ENCODE data around the gene TPD52L2.

TPD52L2 gene

DNA sequence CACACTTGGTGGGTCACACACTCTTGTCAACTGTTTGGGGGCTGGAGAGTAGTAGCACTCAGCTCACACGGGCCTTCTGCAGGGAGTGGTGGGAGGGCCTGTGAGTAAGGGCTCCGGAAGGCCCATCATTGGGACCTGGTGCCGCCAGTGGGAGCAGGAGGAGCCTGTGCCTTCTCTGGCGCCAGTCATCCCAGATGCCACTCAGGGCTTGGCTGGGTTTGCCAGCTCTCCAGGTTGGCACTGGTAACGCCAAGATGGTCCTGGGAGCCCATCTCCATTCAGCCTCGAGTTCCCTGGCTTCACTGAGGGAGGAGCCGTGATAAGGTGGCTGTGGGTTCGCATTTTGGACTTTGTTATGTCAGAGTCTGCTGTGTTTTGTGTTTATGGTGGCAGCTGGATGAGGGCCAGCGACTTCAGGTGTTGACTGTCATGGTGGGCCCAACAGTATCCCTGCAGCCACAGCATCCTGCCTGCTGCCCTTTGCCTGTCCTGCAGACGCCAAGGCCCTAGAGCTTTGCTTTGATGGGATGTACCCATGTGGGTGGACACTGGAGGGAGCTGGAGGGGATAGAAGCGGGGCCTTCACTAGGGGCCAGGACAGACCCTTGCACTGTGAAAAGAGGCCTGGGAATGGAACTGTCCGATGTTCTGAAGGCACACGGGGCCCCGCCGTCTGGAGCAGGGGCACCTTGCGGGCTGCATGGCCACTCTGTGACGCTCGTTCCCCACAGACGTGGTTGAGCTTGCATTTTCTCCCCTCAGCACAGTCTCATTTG lies 16.6 kb downstream of the TPD52L2 start:
- Histone ChIP-seq H3K36me3 (ENCODE audit: control insufficient read depth, insufficient read depth, low read length) (peaks cover 39% of the 10 kb centered on the region), H3K4me3 (replicated peaks; ENCODE audit: low read depth, low read length) (no peak overlapping the region), H3K27me3 (replicated peaks; ENCODE audit: control insufficient read depth, insufficient read depth, low read length) (no peaks in the 10 kb centered on the region)
- DNase-seq (ENCODE audit: extremely low read depth, insufficient read length): no peak
- TF ChIP-seq CTCF (IDR thresholded peaks at IDR 0.05; ENCODE audit: insufficient read depth, low read length, poor library complexity, severe bottlenecking): no peak

DNA sequence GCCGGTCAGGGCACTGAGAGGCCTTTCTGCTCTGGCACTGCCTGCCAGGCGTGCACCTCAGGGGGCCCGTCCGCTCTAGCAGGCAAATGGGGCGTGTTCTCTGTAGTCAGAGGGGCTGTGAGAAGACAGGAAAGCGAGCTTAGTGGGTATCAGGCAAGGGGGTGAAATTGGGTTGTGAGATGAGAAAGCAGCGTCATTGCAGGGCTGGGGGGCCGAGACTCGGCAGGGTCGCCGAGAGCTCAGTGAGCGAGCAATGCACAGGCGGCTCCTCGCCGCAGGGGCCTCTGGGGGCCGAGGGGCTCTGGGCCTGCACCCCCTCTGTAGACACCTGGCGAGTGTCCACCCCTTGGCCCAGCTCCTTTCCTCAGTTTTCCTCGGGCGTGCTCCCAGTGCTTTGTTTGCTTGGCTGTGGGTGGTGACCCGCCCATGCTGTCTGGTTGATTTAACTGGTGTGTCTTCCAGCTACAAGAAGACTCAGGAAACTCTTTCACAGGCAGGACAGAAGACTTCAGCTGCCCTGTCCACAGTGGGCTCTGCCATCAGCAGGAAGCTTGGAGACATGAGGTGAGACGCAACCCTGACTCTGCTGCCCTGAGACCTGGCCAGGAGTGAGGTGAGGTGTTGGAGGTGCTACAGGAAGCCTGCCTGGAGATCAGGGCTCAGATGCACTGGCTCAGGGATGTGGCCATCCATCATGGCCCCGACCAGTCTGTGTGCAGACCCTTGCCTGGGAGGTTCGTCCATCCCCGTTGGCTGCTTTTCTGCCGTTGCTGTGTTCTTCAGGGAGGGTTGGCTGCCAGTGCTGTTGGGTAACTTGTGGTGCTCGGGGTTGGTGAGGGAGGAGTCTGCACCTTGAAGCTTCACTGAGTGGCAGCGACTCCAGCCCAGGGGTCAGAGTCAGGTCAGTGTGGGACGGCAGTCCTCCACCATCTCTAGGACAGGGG lies 17.5 kb downstream of the TPD52L2 start:
- Histone ChIP-seq H3K36me3 (ENCODE audit: control insufficient read depth, insufficient read depth, low read length) (peaks cover 39% of the 10 kb centered on the region), H3K27me3 (replicated peaks; ENCODE audit: control insufficient read depth, insufficient read depth, low read length) (no peaks in the 10 kb centered on the region), H3K4me3 (replicated peaks; ENCODE audit: low read depth, low read length) (no peak overlapping the region)
- TF ChIP-seq CTCF (IDR thresholded peaks at IDR 0.05; ENCODE audit: insufficient read depth, low read length, poor library complexity, severe bottlenecking): no peak
- DNase-seq (ENCODE audit: extremely low read depth, insufficient read length): no peak

GRCh38 chr20:63883201-63883593 lies 18.1 kb downstream of the TPD52L2 start:
- Histone ChIP-seq H3K36me3 (ENCODE audit: control insufficient read depth, insufficient read depth, low read length) (peaks cover 40% of the 10 kb centered on the region), H3K27me3 (replicated peaks; ENCODE audit: control insufficient read depth, insufficient read depth, low read length) (no peaks in the 10 kb centered on the region), H3K4me3 (replicated peaks; ENCODE audit: low read depth, low read length) (no peak overlapping the region)
- DNase-seq (ENCODE audit: extremely low read depth, insufficient read length): no peak
- TF ChIP-seq CTCF (IDR thresholded peaks at IDR 0.05; ENCODE audit: insufficient read depth, low read length, poor library complexity, severe bottlenecking): no peak

DNA sequence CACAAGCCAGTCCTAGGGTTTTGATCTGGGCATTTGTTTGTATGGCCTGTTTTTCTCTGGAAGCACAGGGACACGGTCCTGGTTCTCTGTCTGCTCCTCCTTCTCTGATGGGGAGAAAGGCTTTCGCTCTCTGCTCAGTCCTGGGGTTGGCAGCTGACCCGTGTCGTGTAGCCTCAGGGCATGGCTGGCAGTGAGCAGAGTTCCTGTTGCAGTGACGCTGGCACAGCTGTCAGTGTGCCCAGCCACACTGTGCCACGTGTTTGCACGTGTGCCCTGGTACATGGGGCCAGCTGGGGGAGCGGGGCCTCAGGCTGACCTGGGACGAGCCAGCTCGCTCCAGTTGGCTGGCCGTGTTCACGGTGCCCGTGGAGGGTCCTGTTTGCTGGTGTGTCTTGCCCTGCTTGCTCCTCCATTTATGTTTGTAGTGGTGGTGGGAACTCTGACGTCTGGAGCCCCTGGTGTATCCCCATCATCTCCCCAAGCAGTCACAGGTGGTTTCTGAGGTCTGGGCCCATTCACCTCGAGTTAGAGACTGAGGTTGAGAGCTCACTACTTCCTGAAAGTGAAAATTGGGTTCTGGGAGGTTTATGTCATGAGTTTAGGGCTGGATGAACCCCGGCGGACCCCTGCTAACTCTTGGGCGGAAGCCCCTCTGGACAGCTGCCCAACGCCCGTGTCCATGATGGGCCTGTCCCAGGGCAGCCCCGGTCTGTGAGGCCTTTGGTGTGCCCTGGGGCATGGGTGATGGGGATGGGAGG lies 19.6 kb downstream of the TPD52L2 start:
- Histone ChIP-seq H3K4me3 (replicated peaks; ENCODE audit: low read depth, low read length) (no peak overlapping the region), H3K27me3 (replicated peaks; ENCODE audit: control insufficient read depth, insufficient read depth, low read length) (no peaks in the 10 kb centered on the region), H3K36me3 (ENCODE audit: control insufficient read depth, insufficient read depth, low read length) (peaks cover 34% of the 10 kb centered on the region)
- DNase-seq (ENCODE audit: extremely low read depth, insufficient read length): no peak
- no peak for TF ChIP-seq CTCF (IDR thresholded peaks at IDR 0.05; ENCODE audit: insufficient read depth, low read length, poor library complexity, severe bottlenecking)

- no peak for DNase-seq (ENCODE audit: extremely low read depth, insufficient read length)
- Histone ChIP-seq H3K4me3 (replicated peaks; ENCODE audit: low read depth, low read length) (no peak overlapping the region), H3K27me3 (replicated peaks; ENCODE audit: control insufficient read depth, insufficient read depth, low read length) (no peaks in the 10 kb centered on the region), H3K36me3 (ENCODE audit: control insufficient read depth, insufficient read depth, low read length) (peaks cover 38% of the 10 kb centered on the region)
- no peak for TF ChIP-seq CTCF (IDR thresholded peaks at IDR 0.05; ENCODE audit: insufficient read depth, low read length, poor library complexity, severe bottlenecking)
Measured at GRCh38 chr20:63885264-63886053, 20.4 kb downstream of the TPD52L2 start.
